HG03175 (cell line): Measurements from ENCODE around the gene PTPRS.
"Not testable (repeated sequence)": the region's sequence is repeated elsewhere in the genome, so short reads cannot be mapped to it uniquely, and the experiment has no call there.

Experiments
- ATAC-seq: cut with Tn5 transposase; IDR thresholded peaks from one replicate; pipeline ENCODE4 v1.9.1; 2021; ENCODE audit warnings: mild to moderate bottlenecking, moderate library complexity; ENCODE audit not compliant: unreplicated experiment

Gene PTPRS

GRCh38 chr19:5340637-5341447, at the start of gene PTPRS:
Gene PTPRS (minus strand): TSS chr19:5340812. CDS start chr19:5286140, 54,672 bp downstream.
- ATAC-seq, result no peak

GRCh38 chr19:5389353-5389752, 48.7 kb upstream of the PTPRS start:
- ATAC-seq, result no peak

DNA sequence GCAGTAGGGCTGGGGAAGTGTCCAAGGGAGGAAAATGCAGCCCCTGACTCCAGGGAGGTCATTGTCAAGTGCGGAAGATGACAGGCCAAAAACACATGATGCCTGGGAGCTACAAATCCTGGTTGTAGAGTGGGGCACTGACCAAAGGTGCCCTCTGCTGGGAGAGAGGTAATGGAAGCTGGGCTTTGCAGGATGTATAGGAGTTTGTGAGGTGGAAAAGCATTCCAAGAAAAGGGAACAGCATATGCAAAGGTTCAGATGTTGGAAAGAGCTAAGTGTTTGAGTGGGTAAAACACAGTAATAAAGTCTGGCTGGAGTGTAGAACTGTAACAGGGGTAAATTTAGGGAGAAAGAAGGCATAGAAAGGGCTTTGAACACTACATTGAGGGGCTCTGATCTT, 46.9 kb upstream of the PTPRS start:
- ATAC-seq, result no peak

- ATAC-seq, result no peak
Measured at GRCh38 chr19:5386841-5387240, 46.2 kb upstream of the PTPRS start.

DNA sequence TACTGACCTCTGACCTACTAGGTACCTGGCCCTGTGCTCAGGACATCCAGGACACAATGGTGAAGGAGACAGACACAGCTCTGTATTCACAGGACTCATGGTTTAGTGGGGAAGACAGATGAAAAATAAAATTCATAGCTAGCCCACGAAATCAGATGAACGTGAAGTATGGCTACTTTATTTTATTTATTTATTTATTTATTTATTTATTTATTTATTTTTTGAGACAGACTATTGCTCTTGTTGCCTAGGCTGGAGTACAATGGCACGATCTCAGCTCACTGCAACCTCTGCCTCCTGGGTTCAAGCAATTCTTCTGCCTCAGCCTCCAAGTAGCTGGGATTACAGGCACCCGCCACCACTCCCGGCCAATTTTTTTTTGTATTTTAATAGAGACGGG, 40.6 kb upstream of the PTPRS start:
- ATAC-seq, result not testable (repeated sequence)

DNA sequence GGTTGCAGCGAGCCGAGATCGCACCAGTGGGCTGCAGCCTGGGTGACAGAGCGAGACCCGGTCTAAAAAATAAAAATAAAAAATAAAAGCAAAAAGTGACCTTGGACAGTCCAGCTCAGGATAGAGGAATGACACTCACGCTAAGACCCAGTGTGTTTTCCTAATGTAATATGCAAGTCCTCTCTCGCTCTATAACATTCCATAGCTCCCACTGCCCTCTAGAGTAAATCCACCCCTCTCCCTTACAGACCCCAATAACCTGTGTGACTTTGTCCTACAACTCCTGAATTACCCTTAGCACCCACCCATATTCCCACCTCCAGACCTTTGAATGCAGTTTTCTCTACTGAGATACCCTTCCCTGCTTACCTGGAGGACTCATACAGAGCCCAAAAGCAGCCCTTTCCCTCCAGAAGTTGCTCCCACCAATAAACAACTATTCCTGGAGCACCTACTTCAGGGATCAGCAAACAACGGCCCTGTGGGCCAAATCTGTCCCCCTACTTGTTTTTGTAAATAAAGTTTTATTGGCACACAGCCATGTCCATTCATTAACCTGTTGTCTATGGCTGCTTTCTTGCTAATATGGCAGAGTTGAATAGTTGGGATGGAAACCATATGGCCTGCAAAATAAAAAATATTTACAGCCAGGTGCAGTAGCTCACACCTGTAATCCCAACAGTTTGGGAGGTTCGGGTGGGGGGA, 39.8 kb upstream of the PTPRS start:
- ATAC-seq, result no peak

DNA sequence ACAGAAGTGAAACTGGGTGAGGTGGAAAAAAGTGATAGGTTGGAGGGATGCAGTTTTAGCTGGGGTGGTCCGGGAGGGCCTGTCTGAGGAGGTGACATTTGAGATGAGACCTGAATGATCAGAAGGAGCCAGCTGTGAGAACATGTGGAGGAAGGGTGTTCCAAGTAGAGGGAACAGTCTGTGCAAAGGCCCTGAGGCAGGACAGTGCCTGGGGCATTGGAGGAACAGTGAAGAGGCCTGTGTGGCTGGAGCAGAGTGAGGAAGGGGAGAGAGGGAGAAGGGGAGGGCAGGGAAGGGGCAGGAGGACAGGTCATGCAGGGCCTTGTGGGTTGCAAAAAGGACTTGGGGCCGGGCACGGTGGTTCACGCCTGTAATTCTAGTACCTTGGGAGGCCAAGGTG, 36.3 kb upstream of the PTPRS start:
- ATAC-seq, result no peak

DNA sequence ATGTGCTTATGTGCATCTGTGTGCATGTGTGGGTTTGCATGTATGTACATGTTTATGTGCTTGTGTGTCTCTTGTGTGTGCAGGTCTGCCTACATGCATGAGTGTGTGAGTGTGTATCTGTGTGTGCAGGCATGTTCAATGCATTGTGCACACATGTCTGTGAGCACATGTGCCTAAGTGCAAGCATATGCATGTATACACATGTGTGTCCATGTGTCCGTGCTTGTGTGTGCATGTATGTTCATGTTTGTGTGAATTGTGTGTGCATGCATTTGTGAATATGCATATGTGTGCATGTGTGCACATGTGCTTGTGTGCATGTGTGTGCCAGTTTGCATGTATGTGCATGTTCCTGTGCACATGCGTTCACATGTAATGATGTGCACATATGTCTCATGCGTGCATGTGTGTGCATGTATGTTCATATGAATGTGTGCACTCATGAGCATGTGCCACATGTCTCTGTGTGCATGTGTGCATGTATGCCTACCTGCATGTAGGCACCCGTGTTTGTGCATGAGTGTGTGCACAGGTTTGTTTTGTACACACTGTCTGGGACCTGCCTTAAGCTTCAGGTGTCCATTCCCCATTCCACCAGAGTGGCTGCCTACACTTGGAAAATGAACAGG, 32.1 kb upstream of the PTPRS start:
- no peak for ATAC-seq

GRCh38 chr19:5369962-5370367, 29.4 kb upstream of the PTPRS start:
- no peak for ATAC-seq

GRCh38 chr19:5369304-5369703, 28.7 kb upstream of the PTPRS start:
- no peak for ATAC-seq

GRCh38 chr19:5367530-5368133, 27.0 kb upstream of the PTPRS start:
- ATAC-seq, result no peak

DNA sequence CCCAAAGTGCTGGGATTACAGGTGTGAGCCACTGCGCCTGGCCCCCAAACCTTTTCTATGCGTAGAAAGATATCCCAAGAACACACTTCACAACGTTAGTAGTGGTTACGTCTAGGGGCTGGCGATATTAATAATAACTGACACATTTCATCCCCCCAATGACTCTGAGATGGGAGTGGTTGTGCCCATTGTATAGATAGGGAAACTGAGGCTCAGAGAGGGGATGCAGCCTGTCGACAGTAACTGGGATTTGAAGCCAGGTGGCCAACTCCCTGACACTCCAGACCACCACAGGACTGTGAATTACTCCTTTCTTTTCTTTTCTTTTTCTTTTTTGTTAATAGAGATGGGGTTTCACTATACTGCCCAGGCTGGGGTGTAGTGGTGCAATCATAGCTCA, 25.3 kb upstream of the PTPRS start:
- no peak for ATAC-seq

- ATAC-seq, result no peak
Measured at GRCh38 chr19:5364674-5365073, 24.1 kb upstream of the PTPRS start.

DNA sequence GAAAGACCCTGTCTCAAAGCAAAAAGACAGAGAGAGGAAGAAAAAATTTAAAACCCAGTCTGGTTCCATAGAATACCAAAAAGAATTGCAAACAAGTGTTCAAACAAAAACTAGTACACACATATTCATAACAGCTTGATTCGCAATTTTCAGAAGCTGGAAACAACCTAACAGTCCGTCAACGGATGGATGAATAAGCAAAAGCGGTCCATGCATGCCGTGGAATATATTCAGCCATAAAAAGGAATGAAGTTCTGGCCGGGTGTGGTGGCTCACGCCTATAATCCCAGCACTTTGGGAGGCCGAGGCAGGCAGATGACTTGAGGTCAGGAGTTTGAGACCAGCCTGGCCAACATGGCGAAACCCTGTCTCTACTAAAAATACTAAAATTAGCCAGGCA, 21.2 kb upstream of the PTPRS start:
- ATAC-seq, result not testable (repeated sequence)

DNA sequence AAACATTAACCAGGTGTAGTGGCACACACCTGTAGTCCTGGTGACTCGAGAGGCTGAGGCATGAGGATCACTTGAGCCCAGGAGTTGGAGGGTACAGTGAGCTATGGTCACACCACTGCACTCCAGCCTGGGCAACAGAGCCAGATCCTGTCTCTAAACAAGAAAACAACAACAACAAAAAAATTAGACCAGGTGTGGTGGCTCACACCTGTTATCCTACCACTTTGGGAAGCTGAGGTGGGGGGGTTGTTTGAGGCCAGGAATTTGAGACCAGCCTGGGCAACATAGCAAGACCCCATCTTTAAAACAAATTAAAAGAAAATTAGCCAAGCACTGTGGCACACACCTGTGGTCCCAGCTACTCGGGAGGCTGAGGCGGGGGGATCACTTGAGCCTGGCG, 20.8 kb upstream of the PTPRS start:
- no peak for ATAC-seq

GRCh38 chr19:5360003-5360780, 19.6 kb upstream of the PTPRS start:
- no peak for ATAC-seq

- no peak for ATAC-seq
Measured at GRCh38 chr19:5358173-5358800, 17.7 kb upstream of the PTPRS start.

DNA sequence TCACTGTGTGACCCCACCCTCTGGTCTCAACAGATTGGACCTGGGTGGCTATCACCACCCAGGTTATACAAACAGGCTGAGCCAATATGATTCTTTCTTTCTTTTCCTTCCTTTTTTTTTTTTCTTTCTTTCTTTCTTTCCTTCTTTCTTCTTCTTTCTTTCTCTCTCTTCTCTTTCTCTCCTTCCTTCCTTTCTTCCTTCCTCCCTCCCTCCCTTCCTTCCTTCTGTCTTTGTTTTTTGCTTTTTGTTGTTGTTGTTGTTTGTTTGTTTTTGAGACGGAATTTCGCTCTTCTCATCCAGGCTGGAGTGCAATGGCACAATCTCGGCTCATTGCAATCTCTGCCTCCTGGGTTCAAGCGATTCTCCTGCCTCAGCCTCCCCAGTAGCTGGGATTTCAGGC, 17.0 kb upstream of the PTPRS start:
- ATAC-seq, result no peak

- ATAC-seq, result no peak
Measured at GRCh38 chr19:5356918-5357317, 16.3 kb upstream of the PTPRS start.

GRCh38 chr19:5356428-5356827, 15.8 kb upstream of the PTPRS start:
- no peak for ATAC-seq
